ENCODE data around the gene ANKMY1. TPM values are rescaled to one million over a fixed set of nuclear protein-coding genes. Genes with fewer than 3 reads are reported as not detected.

ANKMY1 gene
- total RNA-seq, 1 donor from 2014 or later: 7.2 TPM

- Mint-ChIP-seq H3K9me3 (ENCODE audit: unreplicated experiment) (no peaks in the 10 kb centered on the region), H3K36me3 (ENCODE audit: low read depth, unreplicated experiment) (no peaks in the 10 kb centered on the region), H3K4me3 (ENCODE audit: unreplicated experiment) (no peak overlapping the region), H3K27ac (ENCODE audit: unreplicated experiment) (no peak overlapping the region), H3K4me1 (ENCODE audit: low read depth, unreplicated experiment) (peaks cover 2% of the 10 kb centered on the region), H3K27me3 (ENCODE audit: low read depth, unreplicated experiment) (no peaks in the 10 kb centered on the region)
- no peak overlapping the region for H2AFZ ChIP-seq (ENCODE audit: low read depth, low read length)
- no peak overlapping the region for H3K9ac ChIP-seq (ENCODE audit: low read length)
- TF ChIP-seq CTCF (IDR thresholded peaks at IDR 0.05; ENCODE audit: insufficient read depth, low read depth, low read length): no peak
- TF ChIP-seq EZH2 (IDR thresholded peaks at IDR 0.05; ENCODE audit: insufficient read depth, low read length): no peak
- FAIRE-seq (no peak), DNase-seq (ENCODE audit: low read depth) (no peak)
- no peaks in the 10 kb centered on the region for H3K36me3 ChIP-seq (ENCODE audit: insufficient read depth, low read length)
- H3K27ac ChIP-seq (ENCODE audit: low read depth, low read length): no peak overlapping the region
- no peaks in the 10 kb centered on the region for H3K27me3 ChIP-seq (ENCODE audit: insufficient read depth, low read length)
- H4K20me1 ChIP-seq (ENCODE audit: insufficient read depth, low read length): peaks cover 28% of the 10 kb centered on the region
- H3K4me1 ChIP-seq (ENCODE audit: insufficient read depth, low read length): peaks cover 6% of the 10 kb centered on the region
- no peaks in the 10 kb centered on the region for H3K9me3 ChIP-seq (ENCODE audit: insufficient read depth, low read depth, low read length)
- no peak overlapping the region for H3K4me2 ChIP-seq (ENCODE audit: low read length)
- H3K79me2 ChIP-seq (ENCODE audit: insufficient read depth, low read length): peaks cover 7% of the 10 kb centered on the region
- no peak overlapping the region for H3K4me3 ChIP-seq (ENCODE audit: insufficient read depth, low read depth, low read length)
Measured at GRCh38 chr2:240572141-240573031, 14.6 kb upstream of the ANKMY1 start.

- no peak overlapping the region for H3K27ac ChIP-seq (ENCODE audit: low read depth, low read length)
- DNase-seq (ENCODE audit: low read depth) (no peak), FAIRE-seq (no peak)
- no peaks in the 10 kb centered on the region for H3K27me3 ChIP-seq (ENCODE audit: insufficient read depth, low read length)
- Mint-ChIP-seq H3K4me1 (ENCODE audit: low read depth, unreplicated experiment) (peaks cover 4% of the 10 kb centered on the region), H3K27me3 (ENCODE audit: low read depth, unreplicated experiment) (no peaks in the 10 kb centered on the region), H3K9me3 (ENCODE audit: unreplicated experiment) (no peaks in the 10 kb centered on the region), H3K36me3 (ENCODE audit: low read depth, unreplicated experiment) (no peaks in the 10 kb centered on the region), H3K4me3 (ENCODE audit: unreplicated experiment) (no peak overlapping the region), H3K27ac (ENCODE audit: unreplicated experiment) (no peak overlapping the region)
- peaks cover 15% of the 10 kb centered on the region for H3K4me1 ChIP-seq (ENCODE audit: insufficient read depth, low read length)
- H3K9ac ChIP-seq (ENCODE audit: low read length): no peak overlapping the region
- no peak overlapping the region for H2AFZ ChIP-seq (ENCODE audit: low read depth, low read length)
- H3K4me3 ChIP-seq (ENCODE audit: insufficient read depth, low read depth, low read length): no peak overlapping the region
- no peaks in the 10 kb centered on the region for H3K9me3 ChIP-seq (ENCODE audit: insufficient read depth, low read depth, low read length)
- peaks cover 7% of the 10 kb centered on the region for H3K79me2 ChIP-seq (ENCODE audit: insufficient read depth, low read length)
- TF ChIP-seq EZH2 (IDR thresholded peaks at IDR 0.05; ENCODE audit: insufficient read depth, low read length) (no peak), CTCF (IDR thresholded peaks at IDR 0.05; ENCODE audit: insufficient read depth, low read depth, low read length) (no peak)
- no peak overlapping the region for H3K4me2 ChIP-seq (ENCODE audit: low read length)
- H4K20me1 ChIP-seq (ENCODE audit: insufficient read depth, low read length): peaks cover 25% of the 10 kb centered on the region
- H3K36me3 ChIP-seq (ENCODE audit: insufficient read depth, low read length): no peaks in the 10 kb centered on the region
Measured at GRCh38 chr2:240571314-240571973, 13.7 kb upstream of the ANKMY1 start.

All from astrocyte (in vitro differentiated cells and primary cell).